Measurements from ENCODE around the gene STAG3. TPM values are rescaled to one million over a fixed set of nuclear protein-coding genes. Genes with fewer than 3 reads are reported as not detected.

Gene STAG3
- total RNA-seq, 1 donor from 2014 or later: 1.9 TPM

GRCh38 chr7:100157069-100157333, 20.7 kb upstream of the STAG3 start:
- Mint-ChIP-seq H3K27me3 (ENCODE audit: unreplicated experiment) (peaks cover 19% of the 10 kb centered on the region), H3K4me1 (ENCODE audit: unreplicated experiment) (peaks cover 31% of the 10 kb centered on the region), H3K36me3 (ENCODE audit: low read depth, unreplicated experiment) (peaks cover 21% of the 10 kb centered on the region), H3K27ac (ENCODE audit: unreplicated experiment) (no peak overlapping the region), H3K9me3 (ENCODE audit: unreplicated experiment) (no peaks in the 10 kb centered on the region), H3K4me3 (ENCODE audit: unreplicated experiment) (peak overlapping the region; percentile 84)
- no peak for DNase-seq (ENCODE audit: low spot score)
- TF ChIP-seq CTCF (IDR thresholded peaks at IDR 0.05; ENCODE audit: unreplicated experiment): no peak

- TF ChIP-seq CTCF (IDR thresholded peaks at IDR 0.05; ENCODE audit: unreplicated experiment): no peak
- Mint-ChIP-seq H3K27ac (ENCODE audit: unreplicated experiment) (peak overlapping the region; percentile 38), H3K4me3 (ENCODE audit: unreplicated experiment) (peak overlapping the region; percentile 84), H3K36me3 (ENCODE audit: low read depth, unreplicated experiment) (peaks cover 16% of the 10 kb centered on the region), H3K27me3 (ENCODE audit: unreplicated experiment) (peaks cover 19% of the 10 kb centered on the region), H3K9me3 (ENCODE audit: unreplicated experiment) (no peaks in the 10 kb centered on the region), H3K4me1 (ENCODE audit: unreplicated experiment) (peaks cover 25% of the 10 kb centered on the region)
- peak; percentile 39 for DNase-seq (ENCODE audit: low spot score)
These were observed 20.1 kb upstream of the STAG3 start for GRCh38 chr7:100157334-100158228.

GRCh38 chr7:100158229-100159098, 19.3 kb upstream of the STAG3 start, which contains the start of gene TRAPPC14:
TRAPPC14 (minus strand) TSS chr7:100158723; CDS start chr7:100158499, 224 bp downstream.
- Mint-ChIP-seq H3K27me3 (ENCODE audit: unreplicated experiment) (peaks cover 19% of the 10 kb centered on the region), H3K4me3 (ENCODE audit: unreplicated experiment) (peak within 1 kb of the TSS; percentile 87)
- DNase-seq (ENCODE audit: low spot score): peak; percentile 86

GRCh38 chr7:100159099-100159623, 18.6 kb upstream of the STAG3 start:
- no peak for DNase-seq (ENCODE audit: low spot score)
- TF ChIP-seq CTCF (IDR thresholded peaks at IDR 0.05; ENCODE audit: unreplicated experiment): no peak
- peaks cover 20% of the 10 kb centered on the region for H3K4me1 Mint-ChIP-seq (ENCODE audit: unreplicated experiment)
- peaks cover 13% of the 10 kb centered on the region for H3K36me3 Mint-ChIP-seq (ENCODE audit: low read depth, unreplicated experiment)
- H3K4me3 Mint-ChIP-seq (ENCODE audit: unreplicated experiment): peak overlapping the region; percentile 87
- peaks cover 19% of the 10 kb centered on the region for H3K27me3 Mint-ChIP-seq (ENCODE audit: unreplicated experiment)
- H3K9me3 Mint-ChIP-seq (ENCODE audit: unreplicated experiment): no peaks in the 10 kb centered on the region
- H3K27ac Mint-ChIP-seq (ENCODE audit: unreplicated experiment): peak overlapping the region; percentile 84

More at GRCh38 chr7:100158229-100159098, 19.3 kb upstream of the STAG3 start, which contains the start of gene TRAPPC14:
- H3K27ac Mint-ChIP-seq (ENCODE audit: unreplicated experiment): peak within 1 kb of the TSS; percentile 84
- peaks cover 14% of the 10 kb centered on the region for H3K36me3 Mint-ChIP-seq (ENCODE audit: low read depth, unreplicated experiment)
- H3K4me1 Mint-ChIP-seq (ENCODE audit: unreplicated experiment): peaks cover 21% of the 10 kb centered on the region
- no peaks in the 10 kb centered on the region for H3K9me3 Mint-ChIP-seq (ENCODE audit: unreplicated experiment)
- TF ChIP-seq CTCF (IDR thresholded peaks at IDR 0.05; ENCODE audit: unreplicated experiment): no peak
